Measurements from ENCODE around the gene STARD10. TPM values are rescaled to one million over a fixed set of nuclear protein-coding genes. Genes with fewer than 3 reads are reported as not detected.

Gene STARD10
- total RNA-seq, 1 experiment from 2014 or later = 58.4 TPM

DNA sequence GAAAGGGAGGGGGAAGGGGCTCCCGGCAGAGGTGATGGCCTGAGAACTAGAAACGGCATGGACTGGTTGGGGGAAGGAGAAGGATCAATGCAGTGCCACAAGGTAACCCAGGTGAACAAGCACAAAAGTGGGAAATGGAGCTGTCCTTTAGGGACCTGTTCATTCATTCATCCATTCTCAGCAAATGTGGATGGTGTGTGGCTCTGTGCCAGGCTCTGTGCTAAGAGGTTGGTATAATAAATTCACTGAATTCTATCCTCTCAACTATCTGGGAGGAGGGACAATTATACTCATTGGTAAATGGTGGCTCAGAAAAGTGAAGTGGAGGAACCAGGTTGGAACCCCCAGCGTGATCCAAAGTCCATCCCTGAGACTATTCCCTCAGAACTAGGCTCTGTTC is 23.0 kb downstream of the STARD10 start:
- DNase-seq (ENCODE audit: low read depth, low spot score) (no peak), ATAC-seq (no peak)
- H3K9ac ChIP-seq (ENCODE audit: low read length) = no peak overlapping the region
- no peaks in the 10 kb centered on the region for H3K4me1 ChIP-seq (ENCODE audit: control insufficient read depth in 1 of 2, insufficient read depth in 2 of 2, low read length in 2 of 2)
- no peaks in the 10 kb centered on the region for H3K27me3 ChIP-seq (ENCODE audit: insufficient read depth, low read length)
- no peaks in the 10 kb centered on the region for H3K9me2 ChIP-seq (ENCODE audit: insufficient read depth)
- H3K4me3 ChIP-seq (replicated peaks in 1 of 2; ENCODE audit: low read depth in 1 of 2, low read length in 2 of 2) = no peak overlapping the region
- no peak overlapping the region for H3K4me2 ChIP-seq (ENCODE audit: low read length)
- no peaks in the 10 kb centered on the region for H3K9me3 ChIP-seq (ENCODE audit: control insufficient read depth in 1 of 2, insufficient read depth in 1 of 2, low read depth in 1 of 2, low read length in 2 of 2)
- no peak overlapping the region for H3K27ac ChIP-seq (ENCODE audit: low read depth, low read length)
- H3K79me2 ChIP-seq (ENCODE audit: insufficient read depth, low read length) = no peaks in the 10 kb centered on the region
- intact Hi-C loops (cut with micrococcal nuclease) = no loop called here
- H3K36me3 ChIP-seq (ENCODE audit: control insufficient read depth in 1 of 2, insufficient read depth in 2 of 2, low read length in 2 of 2) = no peaks in the 10 kb centered on the region
- no peak overlapping the region for H2AFZ ChIP-seq (ENCODE audit: low read depth, low read length, poor library complexity, severe bottlenecking)
- no TSS peak for BruUV-seq (replicated peaks)
- ChIA-PET RAD21 (ENCODE audit: low non-redundant PET in 1 of 2, low total read pairs in 2 of 2, uncharacterized antibody in 2 of 2, unreplicated experiment in 2 of 2) (no interaction called here), CTCF (interaction anchor here (1.5 kb wide), 1 partner anchor 23 kb away, joined by 4 read pairs; the partner anchor contains the start of gene STARD10), POLR2A (no interaction called here)
- TF ChIP-seq, protein P1, sequence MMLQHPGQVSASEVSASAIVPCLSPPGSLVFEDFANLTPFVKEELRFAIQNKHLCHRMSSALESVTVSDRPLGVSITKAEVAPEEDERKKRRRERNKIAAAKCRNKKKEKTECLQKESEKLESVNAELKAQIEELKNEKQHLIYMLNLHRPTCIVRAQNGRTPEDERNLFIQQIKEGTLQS (IDR thresholded peaks at IDR 0.05) = no peak
- TF ChIP-seq POLR2AphosphoS5 (IDR thresholded peaks at IDR 0.05; ENCODE audit: low read depth, low read length) = no peak
- no peaks in the 10 kb centered on the region for H4K20me1 ChIP-seq (ENCODE audit: insufficient read depth)

DNA sequence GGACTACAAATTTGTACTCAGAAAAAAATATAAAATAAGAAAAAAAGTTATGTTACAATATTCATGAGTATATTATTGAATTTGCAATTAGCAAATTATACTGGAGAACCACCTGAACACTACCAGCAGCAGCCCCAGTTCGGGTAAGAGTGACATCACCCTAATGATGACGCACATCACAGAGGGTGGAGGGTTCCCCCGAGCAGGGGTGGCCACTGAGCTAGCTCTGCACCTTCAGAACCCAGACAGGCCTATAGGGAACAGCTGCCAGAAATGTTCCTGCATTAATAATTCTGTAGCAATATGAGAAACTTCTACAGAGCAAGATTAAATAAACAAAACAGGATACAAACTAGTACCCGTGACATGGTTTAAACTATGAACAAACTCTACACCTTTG is 24.2 kb downstream of the STARD10 start:
- no peak for ATAC-seq
- Histone ChIP-seq H3K4me3 (replicated peaks in 1 of 2; ENCODE audit: low read depth in 1 of 2, low read length in 2 of 2) (no peak overlapping the region), H3K9ac (ENCODE audit: low read length) (no peak overlapping the region), H3K9me3 (ENCODE audit: control insufficient read depth in 1 of 2, insufficient read depth in 1 of 2, low read depth in 1 of 2, low read length in 2 of 2) (no peaks in the 10 kb centered on the region), H3K27me3 (ENCODE audit: insufficient read depth, low read length) (no peaks in the 10 kb centered on the region), H3K27ac (ENCODE audit: low read depth, low read length) (no peak overlapping the region), H3K36me3 (ENCODE audit: control insufficient read depth in 1 of 2, insufficient read depth in 2 of 2, low read length in 2 of 2) (no peaks in the 10 kb centered on the region), H4K20me1 (ENCODE audit: insufficient read depth) (no peaks in the 10 kb centered on the region), H3K4me2 (ENCODE audit: low read length) (no peak overlapping the region), H3K9me2 (ENCODE audit: insufficient read depth) (no peaks in the 10 kb centered on the region), H2AFZ (ENCODE audit: low read depth, low read length, poor library complexity, severe bottlenecking) (no peak overlapping the region), H3K4me1 (ENCODE audit: control insufficient read depth in 1 of 2, insufficient read depth in 2 of 2, low read length in 2 of 2) (no peaks in the 10 kb centered on the region), H3K79me2 (ENCODE audit: insufficient read depth, low read length) (no peaks in the 10 kb centered on the region)
- TF ChIP-seq SIN3A (IDR thresholded peaks at IDR 0.05; ENCODE audit: low read depth) = no peak
- no peak for TF ChIP-seq TCF7L2 (IDR thresholded peaks at IDR 0.05; ENCODE audit: borderline replicate concordance, extremely low read depth, insufficient read depth, insufficient read length)
- no peak for TF ChIP-seq EZH2 (IDR thresholded peaks at IDR 0.05)
- DNase-seq (ENCODE audit: low read depth, low spot score) = no peak
- ChIA-PET RAD21 (ENCODE audit: low non-redundant PET in 1 of 2, low total read pairs in 2 of 2, uncharacterized antibody in 2 of 2, unreplicated experiment in 2 of 2) (no interaction called here), POLR2A (no interaction called here), CTCF (no interaction called here)
- intact Hi-C loops (cut with micrococcal nuclease) = no loop called here
- no TSS peak for BruUV-seq (replicated peaks)

Data from HCT116 (cell line).